ENCODE data around the gene GARIN5A.
A peak's percentile ranks its signal among the peaks of the same experiment; 100 is the strongest.

GARIN5A gene

DNA sequence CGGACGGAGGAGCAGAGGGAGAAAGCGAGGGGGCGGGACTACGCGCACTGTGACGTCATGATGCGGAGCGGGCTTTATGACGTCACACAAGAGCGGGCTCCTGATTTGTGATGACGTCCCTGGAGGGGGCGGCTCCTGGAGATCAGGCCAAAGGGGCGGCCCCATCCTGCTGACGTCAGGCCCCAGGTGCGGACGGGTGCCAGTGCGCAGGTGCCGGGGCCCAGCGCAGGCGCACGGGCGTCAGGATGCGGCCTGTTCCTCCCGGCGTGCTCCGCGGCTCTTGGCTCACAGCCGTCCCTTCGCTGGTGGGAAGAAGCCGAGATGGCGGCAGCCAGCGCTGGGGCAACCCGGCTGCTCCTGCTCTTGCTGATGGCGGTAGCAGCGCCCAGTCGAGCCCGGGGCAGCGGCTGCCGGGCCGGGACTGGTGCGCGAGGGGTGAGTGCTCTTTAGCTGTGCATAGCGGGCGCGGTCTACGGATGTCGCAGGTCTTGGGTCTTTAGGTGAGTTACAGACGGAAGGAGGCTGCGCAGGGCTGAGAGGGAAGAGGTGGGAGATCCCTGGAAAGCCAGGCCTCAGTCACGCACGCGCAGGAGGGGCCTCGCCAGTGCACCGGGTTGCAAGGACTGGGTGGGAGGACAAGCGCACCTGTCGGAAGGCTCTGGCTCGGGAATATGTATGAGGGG lies at the start of gene GARIN5A, which contains the start of gene EMC10:
Gene GARIN5A, minus strand, starts transcription at position 625 of the 683 bp plus-strand sequence. Its CDS starts 460 bp downstream, at position 165.
Gene EMC10, plus strand, starts transcription at position 284 of the 683 bp plus-strand sequence. Its CDS starts 38 bp downstream, at position 322.
- peak; percentile 95 for DNase-seq

DNA sequence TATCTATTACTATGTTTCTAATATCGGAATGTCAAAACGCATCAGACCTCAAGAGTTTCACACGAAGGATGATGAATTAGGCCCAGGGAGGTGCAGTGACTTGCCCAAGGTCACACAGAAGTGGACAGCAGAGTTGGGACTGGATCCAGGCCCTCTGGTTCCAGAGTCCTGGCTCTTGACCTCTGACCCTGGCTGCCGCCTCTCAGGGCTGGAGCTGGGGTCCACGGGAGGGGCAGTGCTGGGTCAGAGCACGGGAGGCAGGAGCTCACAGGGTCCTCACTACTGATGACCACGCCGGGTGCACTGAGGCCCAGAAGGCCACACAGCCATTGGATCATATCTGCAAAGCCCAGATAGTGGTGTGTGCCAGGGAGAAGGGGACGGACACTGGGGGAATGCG lies 46.2 kb upstream of the GARIN5A start:
- no peak for DNase-seq

DNA sequence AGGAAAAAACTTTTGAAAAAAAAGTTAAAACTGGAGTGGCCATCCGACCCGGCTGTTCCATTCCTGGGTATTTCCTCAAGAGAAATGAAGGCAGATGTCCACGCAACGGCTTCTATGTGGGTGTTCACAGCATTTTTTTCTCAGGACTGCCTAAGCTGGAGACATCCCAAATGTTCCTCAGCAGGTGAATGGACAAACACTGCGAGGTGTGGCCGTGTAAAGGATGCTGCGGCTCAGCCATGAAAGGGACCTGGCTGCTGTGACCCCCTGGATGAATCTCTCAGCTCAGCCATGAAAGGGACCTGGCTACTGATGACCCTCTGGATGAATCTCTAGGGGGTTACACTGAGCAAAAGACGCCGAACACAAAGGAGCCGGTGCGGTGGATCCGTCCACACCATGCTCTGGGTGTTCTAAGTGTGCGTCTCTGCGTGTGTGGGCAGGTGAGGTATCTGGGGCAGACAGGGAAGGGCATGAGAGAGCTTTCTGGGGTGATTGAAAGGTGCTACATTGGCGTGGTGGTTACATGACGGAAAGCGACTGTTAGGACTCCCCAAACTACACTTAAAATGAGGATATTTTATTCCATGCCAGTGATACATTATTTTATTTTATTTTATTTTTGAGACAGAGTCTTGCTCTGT lies 44.3 kb upstream of the GARIN5A start:
- DNase-seq, result no peak

DNA sequence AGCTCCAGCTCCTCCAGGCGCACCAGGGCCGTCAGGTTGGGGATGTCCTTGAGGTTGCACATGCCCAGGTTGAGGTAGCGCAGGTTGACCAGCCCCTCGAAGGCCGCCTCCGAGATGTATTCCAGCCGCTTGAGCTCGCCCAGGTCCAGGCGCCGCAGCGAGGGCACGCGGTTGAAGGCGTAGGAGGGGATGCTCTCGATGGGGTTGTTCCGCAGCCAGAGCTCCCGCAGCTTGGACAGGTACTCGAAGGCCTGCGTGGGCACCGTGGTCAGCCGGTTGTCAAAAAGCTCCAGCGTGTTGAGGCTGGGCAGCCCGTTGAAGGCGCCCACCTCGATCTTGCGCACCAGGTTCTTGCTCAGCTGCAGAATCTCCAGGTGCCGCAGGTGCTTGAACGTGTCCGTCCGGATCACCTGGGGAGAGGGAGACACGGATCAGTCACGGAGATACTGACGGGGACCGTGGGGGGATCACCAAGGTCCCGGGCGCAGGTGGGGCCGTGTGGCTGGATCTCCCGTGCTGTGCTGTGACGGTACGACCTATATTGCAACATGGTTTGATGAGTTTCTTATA lies 42.4 kb upstream of the GARIN5A start:
- no peak for DNase-seq

DNA sequence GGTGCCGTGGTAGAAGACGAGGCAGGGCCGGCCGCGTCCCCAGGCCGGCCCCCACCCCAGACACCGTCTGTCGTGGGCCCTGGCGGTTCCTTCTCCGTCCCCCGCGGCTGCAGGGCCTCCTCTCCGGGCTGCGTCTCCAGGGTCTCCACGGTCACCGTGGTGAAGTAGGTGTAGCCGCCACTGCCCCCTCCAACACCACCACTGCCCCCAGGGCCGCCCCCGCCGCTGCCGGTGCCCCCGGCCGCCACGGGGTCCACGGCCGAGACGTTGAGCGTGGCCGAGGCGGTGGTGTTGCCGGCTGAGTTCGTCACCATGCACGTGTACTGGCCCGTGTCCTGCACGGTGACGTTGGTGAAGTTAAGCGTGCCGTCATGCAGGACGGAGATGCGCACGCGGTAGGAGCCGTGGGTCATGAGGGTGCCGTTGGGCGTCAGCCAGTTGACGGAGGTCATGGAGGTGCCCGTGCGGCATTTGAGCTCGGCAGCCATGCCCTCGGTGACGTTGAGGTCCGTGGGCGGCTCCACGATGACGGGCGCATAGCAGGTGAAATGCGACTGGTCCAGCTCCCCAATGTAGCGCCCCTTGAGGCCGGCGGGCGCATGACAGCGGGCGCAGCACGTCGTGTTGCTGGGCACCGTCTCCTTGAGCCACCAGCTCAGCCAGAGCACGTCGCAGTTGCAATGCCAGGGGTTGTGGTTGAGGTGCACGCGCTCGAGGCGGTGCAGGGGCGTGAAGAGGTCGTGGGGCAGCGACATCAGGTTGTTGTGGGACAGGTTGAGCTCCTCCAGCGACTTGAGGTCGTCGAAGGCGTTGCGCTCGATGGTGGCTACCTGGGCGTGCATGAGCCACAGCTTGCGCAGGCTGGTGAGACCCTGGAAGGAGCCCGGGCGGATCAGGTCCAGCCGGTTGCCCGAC lies 41.7 kb upstream of the GARIN5A start:
- no peak for DNase-seq

DNA sequence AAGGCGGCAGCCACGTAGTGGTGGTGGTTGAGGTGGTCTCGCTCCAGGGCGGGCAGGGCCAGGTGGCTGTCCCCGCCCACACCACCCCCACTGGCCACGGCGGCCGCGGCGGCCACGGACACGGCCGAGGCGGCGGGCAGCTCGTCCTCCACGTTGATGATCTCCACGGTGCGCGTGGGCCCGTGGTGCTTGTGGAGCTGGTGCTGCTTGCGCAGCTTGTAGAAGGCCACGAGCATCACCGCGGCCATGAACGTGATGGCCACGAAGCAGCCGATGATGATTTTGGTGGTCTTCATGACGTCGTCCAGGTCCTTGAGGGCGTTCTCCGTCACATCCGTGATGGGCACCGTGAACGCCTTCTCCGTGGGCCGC lies 41.0 kb upstream of the GARIN5A start:
- DNase-seq, result no peak

DNA sequence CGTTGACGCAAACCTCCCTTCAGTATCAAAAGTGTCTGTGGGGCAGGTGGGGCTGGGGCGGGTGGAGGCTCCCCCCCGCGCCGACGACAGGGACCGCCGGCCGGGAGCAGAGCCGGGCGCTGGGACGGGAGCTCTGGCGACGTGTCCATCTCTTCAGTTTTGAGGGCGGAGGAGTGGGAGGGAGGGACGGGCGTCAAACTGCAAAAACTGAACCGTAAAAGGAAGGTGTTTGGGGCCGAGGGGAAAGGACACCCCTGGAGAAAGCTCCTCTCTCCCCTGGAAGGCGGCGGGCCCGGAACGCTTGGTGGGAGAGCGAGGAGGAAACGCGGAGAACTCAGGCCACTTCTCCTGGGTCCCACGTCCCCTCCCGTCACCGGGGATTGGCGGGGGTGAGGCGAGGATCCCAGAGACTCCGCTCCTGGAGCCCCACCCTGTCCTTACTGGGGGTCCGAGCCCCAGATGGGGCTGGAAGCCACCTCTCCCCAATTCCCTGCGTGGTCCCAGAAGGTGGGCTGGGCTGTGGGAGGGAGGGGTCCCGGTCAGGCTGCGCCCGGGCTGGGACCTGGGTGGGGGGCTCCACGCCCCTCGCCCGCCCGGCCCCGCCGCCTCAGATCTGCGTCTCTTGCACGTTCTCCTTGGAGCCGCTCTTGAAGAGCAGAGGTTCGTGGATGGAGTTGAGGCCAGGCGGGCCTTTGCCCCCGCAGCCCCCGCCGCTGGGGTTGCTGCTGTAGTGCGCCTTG lies 40.5 kb upstream of the GARIN5A start:
- DNase-seq, result no peak

DNA sequence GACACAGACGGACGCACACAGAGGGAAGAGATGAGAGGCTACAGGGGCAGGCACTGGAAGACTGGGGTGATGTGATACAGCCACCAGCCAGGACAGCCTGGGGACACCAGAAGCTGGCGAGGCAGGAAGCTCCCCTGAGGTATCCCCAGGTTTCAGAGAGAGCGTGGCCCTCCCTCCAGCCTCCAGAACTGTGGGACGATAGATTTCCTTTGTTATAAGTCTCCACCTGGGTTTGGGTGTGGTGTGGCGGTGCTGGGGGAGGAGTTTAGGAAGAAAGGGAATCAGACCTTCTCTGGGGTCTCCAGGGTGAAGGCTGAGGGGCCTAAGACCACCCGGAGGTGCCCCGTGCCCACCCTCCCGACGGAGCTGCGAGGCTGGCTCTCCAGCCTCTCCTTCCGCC lies 39.8 kb upstream of the GARIN5A start:
- no peak for DNase-seq

DNA sequence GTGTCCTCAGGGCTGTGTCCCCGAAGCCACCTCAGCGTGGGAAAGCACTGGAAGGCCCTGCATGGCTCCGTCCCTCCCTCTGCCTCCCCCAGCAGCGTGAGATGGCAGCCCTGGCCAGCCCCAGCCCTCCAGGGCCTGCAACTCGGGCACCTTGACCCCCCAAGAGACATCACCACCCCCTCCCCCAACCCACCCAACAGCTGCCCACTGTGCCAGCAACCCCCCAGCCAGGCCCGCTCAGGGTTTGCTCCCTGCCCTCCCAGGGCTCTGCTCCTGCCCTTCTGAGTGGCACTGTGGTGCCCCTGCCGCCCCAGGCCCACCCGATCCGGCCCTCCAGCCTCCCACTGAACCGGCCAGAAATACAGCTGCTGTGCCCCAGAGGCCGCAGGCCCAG lies 38.5 kb upstream of the GARIN5A start:
- DNase-seq, result no peak

DNA sequence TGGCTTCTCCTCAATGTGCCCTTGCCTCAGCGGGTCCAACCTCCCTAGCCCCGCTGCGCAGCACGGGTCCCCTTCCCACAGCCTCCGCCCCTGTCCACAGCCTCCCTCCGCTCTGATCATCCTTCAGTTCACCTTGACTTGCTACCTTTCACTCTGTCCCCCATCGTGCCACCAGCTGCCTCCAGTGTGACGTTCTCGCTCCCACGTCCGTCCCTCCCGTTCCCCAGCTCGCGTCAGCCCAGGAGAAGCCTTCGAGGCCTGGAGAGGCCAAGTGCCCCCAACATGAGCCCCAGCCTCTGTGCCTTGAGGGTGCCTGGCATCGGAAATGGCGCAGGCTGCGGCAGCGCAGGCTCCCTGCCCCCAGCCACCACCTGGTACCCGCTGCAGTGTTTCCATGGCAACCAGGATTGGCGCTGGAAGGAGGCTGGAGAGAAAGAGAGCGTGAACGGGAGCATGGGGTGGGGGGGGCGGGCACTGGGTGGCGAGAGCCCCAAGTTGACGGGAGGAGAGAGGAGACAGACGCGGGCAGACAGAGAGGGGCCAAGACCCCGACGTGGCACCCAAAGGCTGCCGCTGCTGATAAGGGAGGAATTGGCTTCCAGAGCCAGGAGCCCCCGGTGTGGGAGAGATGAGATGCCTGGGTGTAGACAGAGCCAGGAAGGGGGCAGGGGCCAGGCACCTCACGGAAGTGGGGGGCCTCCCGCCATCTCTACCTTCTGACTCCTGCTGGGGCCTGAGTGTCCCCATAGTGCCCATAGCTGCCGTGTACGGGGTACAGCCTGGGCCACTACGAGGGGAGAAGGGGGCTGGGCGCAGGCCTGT lies 37.9 kb upstream of the GARIN5A start:
- DNase-seq, result no peak

DNA sequence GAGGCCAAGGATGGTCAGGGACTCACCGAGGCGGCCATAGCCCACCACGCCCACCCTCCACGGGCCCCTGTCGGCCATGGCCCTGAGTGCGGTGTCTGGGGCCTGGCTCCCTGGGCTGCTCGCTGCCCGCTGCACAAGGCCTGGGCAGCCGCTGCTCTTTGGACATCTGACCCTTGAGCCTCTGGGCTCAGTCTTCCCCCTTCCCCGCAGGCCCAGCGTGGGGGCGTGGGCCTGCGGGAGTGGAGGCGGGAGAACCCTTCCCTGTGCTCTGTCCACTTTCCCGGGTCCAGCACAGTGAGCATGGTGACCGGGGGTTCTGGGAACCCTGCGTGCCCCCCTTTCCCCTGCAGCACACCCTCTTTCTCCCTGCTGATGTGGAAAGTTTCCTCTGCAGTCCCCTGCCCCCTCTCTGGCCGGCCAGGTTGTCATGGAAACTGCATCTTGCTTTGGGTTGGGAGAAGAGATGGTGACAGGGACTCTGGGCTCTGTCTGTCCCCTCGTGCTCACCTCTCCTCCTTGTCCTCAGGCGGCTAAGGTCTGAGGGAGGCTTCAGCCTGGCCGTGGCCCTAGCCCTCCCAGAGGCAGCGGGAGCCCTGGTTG lies 37.2 kb upstream of the GARIN5A start, which contains the start of gene ASPDH:
Gene ASPDH, minus strand, starts transcription at position 168 of the 600 bp plus-strand sequence. Its CDS starts 90 bp downstream, at position 78.
- no peak for DNase-seq

DNA sequence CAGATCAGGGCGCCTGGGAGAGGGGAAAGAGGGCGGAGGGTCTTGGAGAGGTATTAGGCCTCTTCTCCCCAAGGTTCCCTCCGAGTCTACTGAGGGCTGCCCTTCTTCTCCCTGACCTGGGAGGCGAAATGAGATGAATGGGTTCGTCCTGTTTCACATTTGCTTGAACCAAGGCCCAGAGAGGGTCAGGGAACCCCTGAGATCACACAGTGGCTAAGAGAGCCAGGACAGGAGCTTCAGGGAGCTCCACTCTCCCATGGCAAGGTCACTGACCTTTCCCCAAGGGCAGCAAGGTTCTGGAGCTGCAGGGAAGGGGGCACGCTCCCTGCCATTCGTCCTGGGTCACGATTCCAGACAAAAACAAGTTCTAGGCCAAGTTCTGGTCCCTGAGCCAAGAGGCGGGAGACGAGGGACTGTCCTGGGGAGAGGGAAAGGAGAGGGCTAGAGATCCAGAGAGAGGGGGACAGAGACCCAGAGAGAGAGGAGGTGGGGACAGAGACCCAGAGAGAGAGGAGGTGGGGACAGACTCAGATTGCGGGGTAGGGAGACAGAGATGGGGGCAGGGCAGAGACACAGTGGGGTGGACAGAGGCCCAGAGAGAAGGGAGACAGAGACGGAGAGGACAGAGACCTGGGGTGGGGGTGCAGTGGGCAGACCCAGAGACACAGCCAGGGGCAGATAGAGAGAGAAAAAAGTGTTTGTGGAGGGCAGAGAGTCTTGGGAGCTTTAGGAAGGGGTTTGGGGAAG lies 36.5 kb upstream of the GARIN5A start:
- no peak for DNase-seq

DNA sequence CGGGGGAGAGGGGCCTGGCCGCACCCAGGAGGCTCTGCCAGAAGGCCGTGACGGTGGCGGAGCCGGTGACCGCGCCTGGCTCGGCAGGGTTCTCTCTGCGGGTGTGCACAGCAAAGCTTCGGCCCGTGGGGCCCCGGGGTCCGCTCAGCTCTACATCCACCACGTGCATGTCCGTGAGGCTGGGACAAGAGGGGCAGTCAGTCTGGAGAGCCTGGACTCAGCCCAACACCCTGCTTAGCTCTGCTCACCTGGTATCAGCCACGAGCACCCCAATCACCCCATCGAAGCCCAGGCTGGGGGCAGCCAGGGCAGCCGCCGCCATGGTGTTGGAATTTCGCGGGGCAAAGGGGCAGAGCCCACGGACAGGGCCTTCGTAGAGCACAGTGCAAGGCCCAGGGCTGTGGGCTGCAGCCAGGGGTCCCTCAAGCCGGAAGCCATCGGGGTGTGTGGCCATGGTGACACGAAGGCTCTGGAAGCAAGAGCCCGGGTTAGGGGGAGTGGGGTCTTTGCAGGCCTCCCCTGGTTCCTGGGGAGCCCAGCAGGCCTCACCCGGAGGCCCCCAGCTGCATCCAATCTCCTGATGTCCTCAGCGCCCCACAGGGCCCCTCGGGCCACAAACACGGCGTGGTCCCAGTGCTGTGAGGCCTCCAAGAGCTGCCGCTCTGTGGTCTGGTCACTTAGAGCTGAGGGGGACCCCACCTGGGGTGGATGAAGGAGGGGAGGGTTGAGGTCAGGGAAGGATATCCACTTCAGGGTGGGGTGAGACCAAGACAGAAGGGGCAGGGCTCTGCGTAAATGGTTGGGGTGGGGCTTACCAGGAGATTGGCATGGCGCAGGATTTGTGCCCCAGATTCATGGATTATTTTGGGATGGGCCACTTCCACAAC lies 35.7 kb upstream of the GARIN5A start:
- DNase-seq, result no peak

DNA sequence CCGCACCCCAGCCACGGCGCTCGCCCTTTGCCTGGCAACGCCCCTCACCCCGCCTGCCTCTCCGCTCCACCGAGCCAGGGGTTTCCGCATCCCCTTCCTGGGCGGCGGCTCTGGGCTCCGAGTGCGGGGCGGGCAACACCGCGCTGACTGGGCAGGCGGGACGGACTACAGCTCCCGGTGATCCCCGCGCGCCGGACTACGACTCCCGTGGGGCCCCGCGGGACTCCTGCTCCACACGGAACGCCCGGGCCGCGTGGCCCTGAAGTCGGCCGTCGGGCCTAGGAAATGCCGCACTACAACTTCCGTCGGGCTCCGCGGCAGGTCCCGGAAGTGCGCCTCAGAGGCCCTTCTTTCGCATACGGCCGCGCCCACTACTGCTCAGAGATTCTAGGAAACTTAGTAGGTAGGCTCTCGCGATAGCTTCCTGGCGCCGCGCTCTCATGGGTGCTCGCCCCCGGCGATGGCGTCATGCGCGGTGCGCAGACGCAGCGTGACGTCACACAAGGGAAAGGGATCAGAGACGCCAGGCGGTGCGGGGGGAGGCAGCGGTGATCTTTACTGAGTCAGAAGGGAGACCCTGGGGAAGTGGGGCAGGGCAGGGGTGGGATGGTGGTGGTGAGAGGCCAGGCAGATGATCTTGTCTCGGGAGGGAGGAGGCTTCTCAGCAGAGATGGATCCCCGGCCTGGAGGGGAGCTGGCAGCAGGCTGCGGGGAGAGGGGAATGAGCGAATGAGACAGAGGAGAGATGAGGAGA lies 34.6 kb upstream of the GARIN5A start, which contains the start of gene JOSD2:
Gene JOSD2, minus strand, starts transcription at position 123 of the 754 bp plus-strand sequence. CDS start 760 bp downstream, outside the sequence.
- DNase-seq, result peak; percentile 99

DNA sequence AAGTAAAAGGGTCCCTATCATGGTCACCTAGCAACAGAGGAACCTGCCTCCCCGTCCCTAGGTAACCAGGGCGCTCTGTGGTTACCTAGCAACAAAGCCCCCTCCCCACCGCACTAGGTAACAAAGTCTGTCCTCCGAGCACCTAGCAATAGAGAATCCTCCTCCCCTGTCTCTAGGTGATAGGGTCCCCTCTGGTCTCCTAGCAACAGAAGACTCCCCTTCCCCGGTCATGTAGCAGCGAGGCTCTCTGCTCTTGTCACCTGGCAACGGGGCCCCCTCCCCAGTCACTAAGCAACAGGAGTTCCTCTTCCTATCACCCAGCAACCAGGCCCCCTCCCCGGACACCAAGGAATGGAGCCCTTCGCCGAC lies 34.0 kb upstream of the GARIN5A start:
- DNase-seq, result no peak

DNA sequence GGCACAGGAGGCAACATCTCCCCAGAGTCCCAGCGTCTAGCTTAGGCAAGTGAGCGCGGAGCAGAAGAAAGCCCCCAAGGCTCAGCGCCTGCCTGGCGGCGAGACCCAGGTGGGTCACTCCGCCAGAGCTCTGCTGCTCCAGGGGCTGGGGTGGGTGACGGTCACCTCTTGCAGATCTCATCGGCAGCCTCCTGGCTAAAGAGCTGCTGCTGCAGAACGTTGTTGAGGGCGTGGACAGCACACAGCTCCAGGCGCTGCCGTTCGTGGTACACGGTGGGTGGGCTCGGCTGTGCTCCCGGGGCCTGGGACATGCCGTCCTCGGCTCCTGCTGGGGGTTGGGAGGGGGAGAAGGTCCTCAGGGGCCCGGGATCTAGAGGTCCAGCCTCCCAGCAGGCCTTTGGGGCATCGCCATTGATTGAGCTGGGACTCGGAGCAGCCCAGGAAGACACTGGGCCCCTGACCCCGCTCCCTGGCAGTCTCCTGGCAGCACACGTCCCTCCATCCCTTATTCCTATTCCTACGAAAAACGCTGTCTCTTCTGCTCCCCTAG lies 33.5 kb upstream of the GARIN5A start:
- no peak for DNase-seq

DNA sequence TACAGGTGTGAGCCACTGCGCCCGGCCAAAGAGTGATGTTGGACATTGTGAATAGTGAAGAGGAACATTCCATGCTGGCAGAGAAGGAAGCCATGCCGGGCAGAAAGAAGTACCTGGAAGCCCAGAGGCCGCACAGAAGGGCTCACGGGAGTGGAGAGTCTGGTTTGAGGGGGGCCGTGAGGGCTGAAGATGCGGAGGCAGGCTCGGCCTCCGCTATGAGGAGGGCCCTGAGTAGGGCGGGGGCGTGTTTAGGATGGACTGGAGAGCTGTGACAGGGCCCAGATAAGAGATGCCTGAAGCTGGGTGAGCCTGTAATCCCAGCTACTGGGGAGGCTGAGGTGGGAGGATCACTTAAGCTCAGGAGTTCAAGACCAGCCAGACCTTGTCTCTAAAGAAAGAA lies 32.7 kb upstream of the GARIN5A start:
- no peak for DNase-seq

DNA sequence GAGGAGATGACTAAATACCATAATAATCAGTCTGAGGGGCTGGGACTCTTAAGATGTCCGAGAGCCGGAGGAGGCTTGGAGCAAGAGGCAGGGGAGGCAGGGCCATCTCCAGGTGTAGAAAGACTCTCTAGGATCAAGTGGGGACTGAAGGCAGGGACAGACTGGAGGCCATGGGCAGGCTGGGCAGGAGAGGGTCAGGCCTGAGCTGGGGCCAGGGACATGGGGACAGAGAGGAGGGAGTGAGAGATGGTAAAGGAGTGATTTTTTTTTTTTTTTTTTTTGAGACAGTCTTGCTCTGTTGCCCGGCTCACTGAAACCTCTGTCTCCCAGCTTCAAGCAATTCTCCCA lies 32.2 kb upstream of the GARIN5A start:
- no peak for DNase-seq

Measured in right hindlimb (tissue), 1 donor.